NCI-H460 (cell line): ENCODE results near the gene OR52N1. TPM values are rescaled to one million over a fixed set of nuclear protein-coding genes. Genes with fewer than 3 reads are reported as not detected.

Source experiments
- total RNA-seq: library from RNA; depleted of rRNA; stranded (reverse); fragments of >200 nt; shearing (Covaris generic); gene quantifications from 2 replicates; pipeline ENCODE4 v1.2.3, GENCODE V29; 2014; rRNA removed

The OR52N1 gene
- total RNA-seq, 1 experiment from 2014 or later, result not detected

Other genes starting within 250 kb of the OR52N1 start
- gene OR52H1, start 242.7 kb downstream of the OR52N1 start, total RNA-seq, result not detected in 2 replicates
- not detected in 2 replicates for gene OR52B6, start 210.4 kb downstream of the OR52N1 start, total RNA-seq
- 8.5 and 10.2 TPM in 2 replicates for gene TRIM6, start 194.6 kb downstream of the OR52N1 start, total RNA-seq
- gene TRIM34, start 166.3 kb downstream of the OR52N1 start, total RNA-seq, result 4.9 and 6.3 TPM in 2 replicates
- 23.8 and 25.1 TPM in 2 replicates for gene TRIM5, start 106.2 kb downstream of the OR52N1 start, total RNA-seq
- gene TRIM22, start 101.5 kb downstream of the OR52N1 start, total RNA-seq, result 1.2 and 1.4 TPM in 2 replicates
- gene OR56B1, start 54.8 kb downstream of the OR52N1 start, total RNA-seq, result not detected in 2 replicates
- not detected in 2 replicates for gene OR52N4, start 37.0 kb downstream of the OR52N1 start, total RNA-seq
- not detected in 2 replicates for gene OR52N5, start 7.9 kb downstream of the OR52N1 start, total RNA-seq
- not detected in 2 replicates for gene OR52N2, start 17.7 kb upstream of the OR52N1 start, total RNA-seq
- gene OR52E6, start 50.6 kb upstream of the OR52N1 start, total RNA-seq, result not detected in 2 replicates
- gene OR52E8, start 66.4 kb upstream of the OR52N1 start, total RNA-seq, result not detected in 2 replicates
- gene OR52E4, start 89.4 kb upstream of the OR52N1 start, total RNA-seq, result not detected in 2 replicates
- gene OR52E5, start 101.9 kb upstream of the OR52N1 start, total RNA-seq, result not detected in 2 replicates
- gene OR56A3, start 151.0 kb upstream of the OR52N1 start, total RNA-seq, result not detected in 2 replicates
- gene OR56A5, start 177.2 kb upstream of the OR52N1 start, total RNA-seq, result not detected in 2 replicates
- gene OR52L1, start 195.7 kb upstream of the OR52N1 start, total RNA-seq, result not detected in 2 replicates
- gene OR56A4, start 215.7 kb upstream of the OR52N1 start, total RNA-seq, result not detected in 2 replicates
- gene OR56A1, start 239.5 kb upstream of the OR52N1 start, total RNA-seq, result not detected in 2 replicates